Activated T-helper 17 cell treated with anti-CD3 and anti-CD28 coated beads, Interleukin-2, amount 50 U/mL, for 72 hours (primary cell): ENCODE data around the gene TMEM200B. TPM values are rescaled to one million over a fixed set of nuclear protein-coding genes. Genes with fewer than 3 reads are reported as not detected.

Experiments
- ATAC-seq: fragments of 150-1000 bp; cut with Tn5 transposase; replicated peaks from 2 replicates; pipeline ENCODE4 v1.10.0; 2021; ENCODE audit warnings: mild to moderate bottlenecking, moderate library complexity
- H3K27ac Mint-ChIP-seq: one replicate; pipeline ENCODE4 v1.8.0; 2022; ENCODE audit warnings: mixed read lengths
- H3K27me3 Mint-ChIP-seq: one replicate; pipeline ENCODE4 v1.8.0; 2022; ENCODE audit warnings: mixed read lengths
- H3K36me3 Mint-ChIP-seq: one replicate; pipeline ENCODE4 v1.8.0; 2022; ENCODE audit warnings: low read depth, mild to moderate bottlenecking, mixed read lengths
- H3K4me1 Mint-ChIP-seq: one replicate; pipeline ENCODE4 v1.8.0; 2022; ENCODE audit warnings: mixed read lengths
- H3K4me3 Mint-ChIP-seq: one replicate; pipeline ENCODE4 v1.8.0; 2022; ENCODE audit warnings: mild to moderate bottlenecking, mixed read lengths
- H3K9me3 Mint-ChIP-seq: one replicate; pipeline ENCODE4 v1.8.0; 2022; ENCODE audit warnings: mixed read lengths
- total RNA-seq, 2 donors: library from RNA; stranded (reverse); gene quantifications; one replicate each; pipeline ENCODE4 v1.2.3, GENCODE V29; 2022

TMEM200B gene
- total RNA-seq, 2 donors from 2014 or later: 1.1 TPM; not detected in 1

- no peak for ATAC-seq
- H3K27ac Mint-ChIP-seq: no peak overlapping the region
Measured at GRCh38 chr1:29077155-29077554, 46.5 kb downstream of the TMEM200B start.

More at GRCh38 chr1:29077155-29077554, 46.5 kb downstream of the TMEM200B start:
- Mint-ChIP-seq H3K4me3 (no peak overlapping the region), H3K4me1 (no peaks in the 10 kb centered on the region), H3K9me3 (no peaks in the 10 kb centered on the region), H3K36me3 (peaks cover 57% of the 10 kb centered on the region), H3K27me3 (no peaks in the 10 kb centered on the region)

Other genes starting within 250 kb of the TMEM200B start
- gene EPB41, start 209.3 kb downstream of the TMEM200B start, total RNA-seq: 10 to 100 TPM; 40.0 to 63.2 TPM
- gene SRSF4, start 58.0 kb upstream of the TMEM200B start, total RNA-seq: 100 to 1,000 TPM; 118 to 125 TPM
- gene MECR, start 107.0 kb upstream of the TMEM200B start, total RNA-seq: 10 to 100 TPM; 21.0 to 38.3 TPM
- gene PTPRU, start 112.6 kb upstream of the TMEM200B start, total RNA-seq: 1 to 10 TPM in 1 of 2 donors, under 1 TPM in 1; 0.99 to 2.1 TPM